MCF 10A (cell line): ENCODE results near the gene ZNF620. TPM values are rescaled to one million over a fixed set of nuclear protein-coding genes. Genes with fewer than 3 reads are reported as not detected.
"Not testable (repeated sequence)": the region's sequence is repeated elsewhere in the genome, so short reads cannot be mapped to it uniquely, and the experiment has no call there.

Experiments used
- BruUV-seq: library from RNA; stranded (reverse); fragments of 400-500 nt; replicated peaks from 2 replicates; lab custom pipeline; 2021; lab: Mats Ljungman, UMichigan
- CTCF ChIA-PET: fragments of 300-600 bp; sonication (Branson Sonifier 250); formaldehyde crosslinking; extraction: SDS; loops from one replicate; lab custom pipeline; 2021; ENCODE audit warnings: antibody characterized with exemption, inconsistent platforms; lab: Yijun Ruan, JAX
- POLR2A ChIA-PET: fragments of 300-600, 350-650 bp; sonication (Branson Sonifier 250); formaldehyde crosslinking; extraction: SDS; loops from one replicate; lab custom pipeline; 2020; ENCODE audit warnings: antibody characterized with exemption, inconsistent platforms; lab: Yijun Ruan, JAX
- DNase-seq: peaks from one replicate; pipeline ENCODE4 v3.0.0-alpha.2; 2018; ENCODE audit not compliant: unreplicated experiment
- H3K27ac Mint-ChIP-seq: one replicate; pipeline ENCODE4 v1.8.0; 2022; ENCODE audit warnings: mild to moderate bottlenecking, low read depth, mixed read lengths; ENCODE audit not compliant: unreplicated experiment
- H3K27me3 Mint-ChIP-seq: one replicate; pipeline ENCODE4 v1.8.0; 2022; ENCODE audit warnings: mixed read lengths; ENCODE audit not compliant: insufficient read depth, unreplicated experiment
- H3K36me3 Mint-ChIP-seq: one replicate; pipeline ENCODE4 v1.8.0; 2022; ENCODE audit warnings: mild to moderate bottlenecking, moderate library complexity, mixed read lengths; ENCODE audit not compliant: insufficient read depth, unreplicated experiment
- H3K4me1 Mint-ChIP-seq: one replicate; pipeline ENCODE4 v1.8.0; 2022; ENCODE audit warnings: mixed read lengths; ENCODE audit not compliant: insufficient read depth, unreplicated experiment
- H3K4me3 Mint-ChIP-seq: one replicate; pipeline ENCODE4 v1.8.0; 2022; ENCODE audit warnings: mild to moderate bottlenecking, moderate library complexity, mixed read lengths; ENCODE audit not compliant: unreplicated experiment
- H3K9me3 Mint-ChIP-seq: one replicate; pipeline ENCODE4 v1.8.0; 2022; ENCODE audit warnings: mixed read lengths; ENCODE audit not compliant: unreplicated experiment
- CTCF ChIP-seq: fragments of 200-600 bp; IDR thresholded peaks from one replicate; pipeline ENCODE4 v1.8.0; 2022; ENCODE audit warnings: antibody characterized with exemption, mild to moderate bottlenecking; ENCODE audit not compliant: unreplicated experiment
- intact Hi-C: fragments of 100-400 bp; cut with micrococcal nuclease; formaldehyde crosslinking; loops from 2 replicates; pipeline ENCODE4 v1.14.1; 2022
- total RNA-seq: library from RNA; stranded (reverse); gene quantifications from 2 replicates; pipeline ENCODE4 v1.2.3, GENCODE V29; 2022

The ZNF620 gene
- total RNA-seq, 1 experiment from 2014 or later = 2.8 TPM

GRCh38 chr3:40458473-40458872 lies 47.4 kb upstream of the ZNF620 start:
- H3K4me3 Mint-ChIP-seq = peak overlapping the region; percentile 94
- no peaks in the 10 kb centered on the region for H3K27me3 Mint-ChIP-seq
- BruUV-seq = no TSS peak
- H3K27ac Mint-ChIP-seq = peak overlapping the region; percentile 99
- peaks cover 3% of the 10 kb centered on the region for H3K4me1 Mint-ChIP-seq
- POLR2A ChIA-PET = interaction anchor here (0.6 to 3.6 kb wide), 7 partner anchors 19 to 1441 kb away, joined by 3 to 41 read pairs (median 4); partner anchors contain the start of genes ZNF619 and ZNF620
- CTCF ChIA-PET = interaction anchor here (1.0 to 1.3 kb wide), 2 partner anchors 122 to 130 kb away, joined by 3 read pairs; no protein-coding TSS in a partner anchor
- intact Hi-C loops = no loop called here
- H3K36me3 Mint-ChIP-seq = peaks cover 74% of the 10 kb centered on the region
- H3K9me3 Mint-ChIP-seq = no peaks in the 10 kb centered on the region
- TF ChIP-seq CTCF = no peak
- DNase-seq = no peak

- H3K27ac Mint-ChIP-seq, H3K9me3 Mint-ChIP-seq, H3K4me1 Mint-ChIP-seq, intact Hi-C loops, H3K27me3 Mint-ChIP-seq, H3K4me3 Mint-ChIP-seq, BruUV-seq: not testable (repeated sequence)
- peak; percentile 62 for DNase-seq
- peaks cover 87% of the 10 kb centered on the region for H3K36me3 Mint-ChIP-seq
- ChIA-PET POLR2A (interaction anchor here (0.6 to 1.9 kb wide), 2 partner anchors 9 to 340 kb away, joined by 4 to 5 read pairs; no protein-coding TSS in a partner anchor), CTCF (interaction anchor here (1.6 kb wide), 1 partner anchor 11 kb away, joined by 8 read pairs; no protein-coding TSS in a partner anchor)
These were observed 45.4 kb upstream of the ZNF620 start for GRCh38 chr3:40460481-40460880.

GRCh38 chr3:40461161-40461560 lies 44.7 kb upstream of the ZNF620 start:
- peaks cover 94% of the 10 kb centered on the region for H3K36me3 Mint-ChIP-seq

GRCh38 chr3:40462838-40463237 lies 43.0 kb upstream of the ZNF620 start:
- intact Hi-C loops, H3K4me3 Mint-ChIP-seq, H3K9me3 Mint-ChIP-seq, DNase-seq, CTCF ChIA-PET, H3K4me1 Mint-ChIP-seq, H3K27me3 Mint-ChIP-seq, H3K27ac Mint-ChIP-seq, BruUV-seq: not testable (repeated sequence)
- POLR2A ChIA-PET = interaction anchor here (1.0 to 1.5 kb wide), 3 partner anchors 9 to 128 kb away, joined by 3 to 4 read pairs (median 4); partner anchors contain the start of gene ZNF619
- peaks cover 86% of the 10 kb centered on the region for H3K36me3 Mint-ChIP-seq

More at GRCh38 chr3:40461161-40461560, 44.7 kb upstream of the ZNF620 start:
- Mint-ChIP-seq H3K27ac (no peak overlapping the region), H3K4me3 (no peak overlapping the region), H3K4me1 (no peaks in the 10 kb centered on the region), H3K9me3 (no peaks in the 10 kb centered on the region), H3K27me3 (no peaks in the 10 kb centered on the region)
- no peak for DNase-seq
- BruUV-seq = no TSS peak
- ChIA-PET CTCF (interaction anchor here (0.6 to 1.6 kb wide), 2 partner anchors 10 to 133 kb away, joined by 4 to 8 read pairs; no protein-coding TSS in a partner anchor), POLR2A (interaction anchor here (0.6 to 1.9 kb wide), 3 partner anchors 8 to 47 kb away, joined by 3 to 5 read pairs (median 4); partner anchors contain the start of gene ZNF619)
- no peak for TF ChIP-seq CTCF
- intact Hi-C loops = no loop called here

- H3K27me3 Mint-ChIP-seq = no peaks in the 10 kb centered on the region
- BruUV-seq = no TSS peak
- intact Hi-C loops = no loop called here
- POLR2A ChIA-PET = interaction anchor here (1.0 to 1.5 kb wide), 3 partner anchors 10 to 129 kb away, joined by 3 to 4 read pairs (median 4); partner anchors contain the start of gene ZNF619
- DNase-seq = no peak
- H3K36me3 Mint-ChIP-seq = peaks cover 78% of the 10 kb centered on the region
- CTCF ChIA-PET = interaction anchor here (0.7 kb wide), 1 partner anchor 1073 kb away, joined by 3 read pairs; no protein-coding TSS in a partner anchor
- H3K9me3 Mint-ChIP-seq = no peaks in the 10 kb centered on the region
- no peak for TF ChIP-seq CTCF
- no peak overlapping the region for H3K4me3 Mint-ChIP-seq
- H3K4me1 Mint-ChIP-seq = no peaks in the 10 kb centered on the region
- H3K27ac Mint-ChIP-seq = no peak overlapping the region
These were observed 42.3 kb upstream of the ZNF620 start for GRCh38 chr3:40463579-40463978.
